Ascending aorta (tissue), 2 donors: Measurements from ENCODE around the gene SWAP70. TPM values are rescaled to one million over a fixed set of nuclear protein-coding genes. Genes with fewer than 3 reads are reported as not detected.

Experiments used
- DNase-seq, 2 donors: peaks; one replicate each; pipeline ENCODE4 v3.0.0-alpha.2; 2019; ENCODE audit warnings: low spot score in 2 of 2
- H3K27ac ChIP-seq, 2 donors: fragments of 200-600 bp; sonication (generic); one replicate each; pipeline ENCODE4 v1.5.1; 2016 to 2017; ENCODE audit warnings: mild to moderate bottlenecking in 1 of 2
- H3K27me3 ChIP-seq: fragments of 200-600 bp; sonication (generic); one replicate; pipeline ENCODE4 v1.5.1; 2017
- H3K36me3 ChIP-seq, 2 donors: fragments of 200-600 bp; sonication (generic); one replicate each; pipeline ENCODE4 v1.5.1; 2016
- H3K4me1 ChIP-seq, 2 donors: fragments of 200-600 bp; sonication (generic); one replicate each; pipeline ENCODE4 v1.5.1; 2016 to 2017; ENCODE audit warnings: mild to moderate bottlenecking in 1 of 2
- H3K4me3 ChIP-seq, 2 donors: fragments of 200-600 bp; sonication (generic); one replicate each; pipeline ENCODE4 v1.5.1; 2016 to 2017; ENCODE audit warnings: mild to moderate bottlenecking in 1 of 2
- H3K9me3 ChIP-seq, 2 donors: fragments of 200-600 bp; sonication (generic); one replicate each; pipeline ENCODE4 v1.5.1; 2016
- CTCF ChIP-seq, 3 experiments: fragments of 200-600 bp in 2 of 3; fragments of 450-650 bp in 1 of 3; sonication (generic) in 2 of 3; IDR thresholded peaks; one replicate each; pipeline ENCODE4 v1.5.1; 2016 to 2019; ENCODE audit warnings: antibody characterized with exemption in 3 of 3, mild to moderate bottlenecking in 1 of 3, moderate library complexity in 1 of 3
- intact Hi-C: fragments of 100-400 bp; cut with DNase I; formaldehyde crosslinking; loops from one replicate; pipeline ENCODE4 v1.15.1; 2023
- total RNA-seq: library from RNA; depleted of rRNA; stranded (reverse); fragments of >200 nt; gene quantifications from one replicate; pipeline ENCODE4 v1.1.0, GENCODE V29; 2016

The SWAP70 gene
- total RNA-seq, 1 donor from 2014 or later, result 40.1 TPM

GRCh38 chr11:9626496-9627394 is 37.1 kb upstream of the SWAP70 start:
- Histone ChIP-seq H3K27ac (peak overlapping the region in 1 of 2 donors; percentile 19), H3K4me3 (no peak overlapping the region), H3K9me3 (no peaks in the 10 kb centered on the region), H3K4me1 (peaks cover 0 to 4% of the 10 kb centered on the region in 2 donors), H3K27me3 (no peaks in the 10 kb centered on the region), H3K36me3 (no peaks in the 10 kb centered on the region)
- no peak for TF ChIP-seq CTCF (IDR thresholded peaks at IDR 0.05)
- intact Hi-C loops, result no loop called here
- no peak for DNase-seq

- Histone ChIP-seq H3K9me3 (no peaks in the 10 kb centered on the region), H3K4me3 (no peak overlapping the region), H3K27ac (no peak overlapping the region), H3K36me3 (no peaks in the 10 kb centered on the region), H3K27me3 (no peaks in the 10 kb centered on the region), H3K4me1 (peaks cover 0 to 4% of the 10 kb centered on the region in 2 donors)
- no peak for DNase-seq
- intact Hi-C loops, result no loop called here
- no peak for TF ChIP-seq CTCF (IDR thresholded peaks at IDR 0.05)
Measured at GRCh38 chr11:9629064-9629463, 34.8 kb upstream of the SWAP70 start.

- no peak overlapping the region for H3K27ac ChIP-seq
- H3K36me3 ChIP-seq, result no peaks in the 10 kb centered on the region
- H3K4me1 ChIP-seq, result no peaks in the 10 kb centered on the region
- H3K9me3 ChIP-seq, result no peaks in the 10 kb centered on the region
- intact Hi-C loops, result no loop called here
- no peaks in the 10 kb centered on the region for H3K27me3 ChIP-seq
- no peak for DNase-seq
- no peak for TF ChIP-seq CTCF (IDR thresholded peaks at IDR 0.05)
- no peak overlapping the region for H3K4me3 ChIP-seq
Measured at GRCh38 chr11:9633679-9634078, 30.2 kb upstream of the SWAP70 start.

- DNase-seq, result no peak
- Histone ChIP-seq H3K4me3 (no peak overlapping the region), H3K4me1 (no peaks in the 10 kb centered on the region), H3K36me3 (no peaks in the 10 kb centered on the region), H3K9me3 (no peaks in the 10 kb centered on the region), H3K27ac (no peak overlapping the region), H3K27me3 (no peaks in the 10 kb centered on the region)
- TF ChIP-seq CTCF (IDR thresholded peaks at IDR 0.05), result no peak
- intact Hi-C loops, result no loop called here
Measured at GRCh38 chr11:9636691-9637090, 27.2 kb upstream of the SWAP70 start.

GRCh38 chr11:9639099-9639498 is 24.8 kb upstream of the SWAP70 start:
- no peak for TF ChIP-seq CTCF (IDR thresholded peaks at IDR 0.05)
- no peak overlapping the region for H3K4me3 ChIP-seq
- H3K27me3 ChIP-seq, result no peaks in the 10 kb centered on the region
- no peaks in the 10 kb centered on the region for H3K4me1 ChIP-seq
- peak in 1 of 2 donors; percentile 70 for DNase-seq
- no peaks in the 10 kb centered on the region for H3K36me3 ChIP-seq
- peak overlapping the region in 1 of 2 donors; percentile 1 for H3K27ac ChIP-seq
- intact Hi-C loops, result no loop called here
- no peaks in the 10 kb centered on the region for H3K9me3 ChIP-seq
